Daoy (cell line): Measurements from ENCODE around the gene HELT. TPM values are rescaled to one million over a fixed set of nuclear protein-coding genes. Genes with fewer than 3 reads are reported as not detected.
"Not testable (repeated sequence)": the region's sequence is repeated elsewhere in the genome, so short reads cannot be mapped to it uniquely, and the experiment has no call there.

ENCODE experiments used
- DNase-seq: peaks from one replicate; pipeline ENCODE4 v3.0.0-alpha.2; 2015; ENCODE audit warnings: low read depth
- total RNA-seq: library from RNA; depleted of rRNA; stranded (reverse); fragments of >200 nt; shearing (Covaris generic); gene quantifications from 2 replicates; pipeline ENCODE4 v1.2.3, GENCODE V29; 2014; rRNA removed

Gene HELT, protein sequence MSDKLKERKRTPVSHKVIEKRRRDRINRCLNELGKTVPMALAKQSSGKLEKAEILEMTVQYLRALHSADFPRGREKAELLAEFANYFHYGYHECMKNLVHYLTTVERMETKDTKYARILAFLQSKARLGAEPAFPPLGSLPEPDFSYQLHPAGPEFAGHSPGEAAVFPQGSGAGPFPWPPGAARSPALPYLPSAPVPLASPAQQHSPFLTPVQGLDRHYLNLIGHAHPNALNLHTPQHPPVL
- not detected in 2 replicates for total RNA-seq

DNA sequence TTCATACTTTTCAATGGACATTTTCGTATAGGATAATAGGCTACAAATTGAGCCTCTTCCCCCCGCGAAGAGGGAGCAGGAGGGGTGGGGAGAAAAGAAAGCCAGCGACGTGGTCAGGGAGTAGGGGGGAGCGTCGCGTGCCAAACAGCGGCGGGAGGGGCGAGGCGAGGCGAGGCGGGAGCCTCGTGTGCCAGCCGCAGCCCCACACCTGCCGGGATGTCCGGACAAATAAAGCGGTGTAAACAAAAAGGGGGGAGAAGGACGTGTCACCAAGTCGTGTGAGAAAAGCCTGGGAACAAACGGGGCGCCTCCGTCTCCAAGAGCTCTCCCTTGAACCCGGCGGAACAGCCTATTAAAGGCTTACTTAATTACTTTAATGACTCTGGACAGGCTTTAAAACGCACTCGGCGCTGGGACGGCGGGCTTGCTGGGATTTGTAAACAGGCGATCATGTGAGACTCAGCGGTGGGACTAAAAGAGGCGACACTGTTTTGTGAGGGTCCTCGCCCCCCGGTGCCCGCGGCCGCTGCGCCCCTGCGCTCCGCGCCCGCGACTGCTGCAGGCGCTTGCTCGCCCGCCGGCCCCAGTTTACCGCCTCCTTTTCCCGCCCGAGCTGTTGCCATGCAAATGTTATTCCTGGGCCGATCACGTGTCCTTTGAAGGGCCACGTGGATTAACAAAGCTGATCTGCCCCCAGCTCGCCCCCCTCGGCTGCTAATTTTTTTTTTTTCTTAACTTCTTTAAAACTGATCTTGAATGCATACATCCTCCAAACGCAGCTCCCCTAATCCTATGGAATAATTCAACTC lies at the start of gene HELT:
TSS of gene HELT (plus strand) at position 527 of the 809 bp plus-strand sequence. CDS start 439 bp downstream, outside the sequence.
- DNase-seq, result no peak

DNA sequence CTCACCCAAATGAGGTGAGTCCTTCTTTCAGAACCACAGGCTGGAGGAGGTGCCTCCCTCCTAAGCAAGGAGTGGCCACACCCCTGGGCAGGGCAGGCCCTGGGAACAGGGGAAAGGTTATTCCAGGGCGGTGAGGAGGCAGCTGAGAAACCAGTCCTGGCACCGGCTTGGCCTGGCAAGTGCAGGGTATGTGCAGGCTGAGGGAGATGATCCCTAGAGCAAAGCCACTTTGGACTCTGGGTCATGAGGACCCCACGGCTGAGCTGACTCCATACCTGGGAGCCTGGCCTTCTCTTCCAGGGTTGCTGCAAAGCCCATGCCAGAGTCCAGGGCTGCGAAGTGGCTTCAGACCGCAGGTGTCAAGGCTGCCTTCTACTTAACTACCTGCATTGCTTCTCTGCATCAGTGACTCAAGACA lies 49.5 kb upstream of the HELT start:
- DNase-seq, result no peak

GRCh38 chr4:184969610-184970009 lies 48.7 kb upstream of the HELT start:
- no peak for DNase-seq

GRCh38 chr4:184972991-184973390 lies 45.3 kb upstream of the HELT start:
- no peak for DNase-seq

DNA sequence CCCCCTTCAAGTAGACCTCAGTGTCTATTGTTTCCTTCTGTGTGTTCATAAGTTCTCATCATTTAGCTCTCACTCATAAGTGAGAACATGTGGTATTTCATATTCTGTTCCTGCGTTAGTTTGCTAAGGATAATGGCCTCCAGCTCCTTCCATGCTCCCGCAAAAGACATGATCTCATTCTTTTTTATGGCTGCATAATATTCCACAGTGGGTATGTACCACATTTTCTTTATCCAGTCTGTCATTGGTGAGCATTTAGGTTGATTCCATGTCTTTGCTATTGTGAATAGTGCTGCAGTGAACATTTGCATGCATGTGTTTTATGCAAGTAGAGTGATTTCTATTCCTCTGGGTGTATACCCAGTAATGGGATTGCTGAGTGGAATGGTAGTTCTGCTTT lies 41.9 kb upstream of the HELT start:
- not testable (repeated sequence) for DNase-seq

DNA sequence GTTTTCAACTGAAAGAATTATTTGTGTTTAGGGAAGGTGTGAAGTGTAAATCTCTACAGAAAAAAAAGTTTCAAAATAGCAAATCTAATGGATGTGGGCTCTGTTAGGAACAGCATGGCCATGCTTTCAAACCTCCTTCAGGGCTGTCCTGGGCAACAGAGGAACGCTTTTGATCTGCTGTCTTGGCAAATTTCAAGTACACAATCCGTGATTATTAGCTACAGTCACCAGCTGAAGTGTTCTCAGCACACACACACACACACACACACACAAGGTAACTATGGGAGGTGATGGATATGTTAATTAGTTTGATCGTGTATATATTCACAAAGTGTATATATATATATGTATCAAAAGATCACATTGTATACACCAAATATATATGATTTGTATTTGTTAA lies 40.5 kb upstream of the HELT start:
- DNase-seq, result no peak

- no peak for DNase-seq
Observed at GRCh38 chr4:184978211-184978610, 40.1 kb upstream of the HELT start.

- no peak for DNase-seq
Observed at GRCh38 chr4:184979461-184980124, 38.7 kb upstream of the HELT start.

GRCh38 chr4:184980261-184980660 lies 38.0 kb upstream of the HELT start:
- DNase-seq, result no peak

GRCh38 chr4:184983672-184984356 lies 34.5 kb upstream of the HELT start:
- peak; percentile 49 for DNase-seq

GRCh38 chr4:184987493-184988031 lies 30.7 kb upstream of the HELT start:
- DNase-seq, result no peak

- DNase-seq, result no peak
Observed at GRCh38 chr4:184988611-184989010, 29.7 kb upstream of the HELT start.

DNA sequence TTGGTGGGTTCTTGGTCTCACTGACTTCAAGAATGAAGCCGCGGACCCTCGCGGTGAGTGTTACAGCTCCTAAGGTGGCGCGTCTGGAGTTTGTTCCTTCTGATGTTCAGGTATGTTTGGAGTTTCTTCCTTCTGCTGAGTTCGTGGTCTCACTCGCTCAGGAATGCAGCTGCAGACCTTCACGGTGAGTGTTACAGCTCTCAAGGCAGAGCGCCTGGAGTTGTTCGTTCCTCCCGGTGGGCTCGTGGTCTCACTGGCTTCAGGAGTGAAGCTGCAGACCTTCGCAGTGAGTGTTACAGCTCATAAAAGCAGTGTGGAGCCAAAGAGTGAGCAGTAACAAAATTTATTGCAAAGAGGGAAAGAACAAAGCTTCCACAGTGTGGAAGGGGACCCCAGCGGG lies 29.0 kb upstream of the HELT start:
- DNase-seq, result not testable (repeated sequence)

DNA sequence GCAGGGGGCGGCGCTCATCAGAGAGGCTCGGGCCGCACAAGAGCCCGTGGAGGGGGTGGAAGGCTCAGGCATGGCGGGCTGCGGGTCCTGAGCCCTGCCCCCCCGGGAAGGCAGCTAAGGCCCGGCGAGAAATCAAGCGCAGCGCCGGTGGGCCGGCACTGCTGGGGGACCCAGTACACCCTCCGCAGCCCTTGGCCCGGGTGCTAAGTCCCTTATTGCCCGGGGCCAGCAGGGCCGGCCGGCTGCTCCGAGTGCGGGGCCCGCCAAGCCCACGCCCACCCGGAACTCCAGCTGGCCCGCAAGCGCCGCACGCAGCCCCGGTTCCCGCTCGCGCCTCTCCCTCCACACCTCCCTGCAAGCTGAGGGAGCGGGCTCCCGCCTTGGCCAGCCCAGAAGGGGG lies 28.2 kb upstream of the HELT start:
- DNase-seq, result not testable (repeated sequence)

DNA sequence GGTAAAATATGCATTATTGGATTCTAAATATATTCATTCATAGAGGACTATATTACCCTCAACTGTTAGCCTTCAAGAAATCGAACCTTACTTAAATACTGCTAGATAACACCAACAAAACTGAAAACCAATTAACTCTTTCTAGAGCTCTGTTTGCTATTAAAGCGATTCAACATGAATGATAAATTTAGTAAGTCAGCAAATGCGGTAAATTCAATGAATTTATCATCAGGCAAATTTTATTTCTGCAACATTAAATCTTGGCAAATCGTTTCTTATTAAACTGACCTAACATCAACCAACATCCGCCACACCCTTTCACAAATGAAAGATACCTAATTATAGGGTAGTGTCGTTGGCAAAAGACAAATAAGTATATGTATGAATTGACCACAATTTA lies 26.4 kb upstream of the HELT start:
- no peak for DNase-seq

- DNase-seq, result no peak
Observed at GRCh38 chr4:184992422-184992821, 25.9 kb upstream of the HELT start.

GRCh38 chr4:184993247-184993646 lies 25.0 kb upstream of the HELT start:
- no peak for DNase-seq

DNA sequence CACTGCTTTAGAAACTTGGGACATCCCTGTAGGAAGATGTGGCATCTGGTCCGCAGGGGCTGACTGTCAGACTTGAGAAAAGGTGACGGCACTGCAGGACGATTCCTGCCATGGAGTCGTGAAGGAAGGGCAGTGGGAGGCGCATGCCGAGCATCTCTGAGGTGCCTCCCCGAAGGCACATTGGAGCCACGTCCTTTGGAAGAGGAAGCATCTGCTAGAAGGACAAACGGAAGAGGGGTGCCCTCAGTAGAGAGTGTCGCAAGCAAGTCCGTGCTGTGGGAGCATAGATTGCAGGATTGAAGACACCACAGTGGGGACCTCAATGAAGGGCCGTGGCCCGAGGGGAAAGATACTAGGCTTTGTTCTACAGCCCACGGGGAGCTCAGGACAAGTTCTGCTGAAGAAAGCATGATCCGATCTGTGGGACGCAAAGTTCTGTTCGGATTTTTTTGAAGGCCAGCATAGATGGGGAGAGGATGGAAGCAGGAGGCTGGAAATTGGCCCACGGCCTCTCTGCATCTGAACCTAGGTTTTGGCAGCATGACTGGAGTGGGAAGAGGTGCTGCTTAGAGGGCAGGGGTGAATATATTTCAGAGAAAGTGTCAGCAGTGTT lies 24.2 kb upstream of the HELT start:
- no peak for DNase-seq

DNA sequence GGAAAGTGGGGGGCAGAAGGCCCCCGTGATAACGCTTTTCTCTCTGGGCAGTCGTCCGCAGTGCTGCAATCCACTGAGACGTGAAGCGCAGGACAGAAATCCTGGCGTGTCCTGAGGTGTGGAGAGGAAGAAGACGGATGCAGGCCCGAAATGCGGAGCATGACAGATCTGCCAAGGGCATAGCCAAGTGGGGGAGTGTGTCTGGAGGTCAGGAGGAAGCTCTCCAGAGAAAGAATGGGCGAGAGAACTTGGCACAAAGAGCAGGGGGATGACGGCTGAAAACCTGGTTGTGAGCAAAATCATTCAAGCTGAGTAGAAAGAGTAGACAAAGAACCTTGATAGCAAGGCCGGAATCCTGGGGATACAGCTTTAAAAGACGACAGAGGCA lies 23.7 kb upstream of the HELT start:
- no peak for DNase-seq

DNA sequence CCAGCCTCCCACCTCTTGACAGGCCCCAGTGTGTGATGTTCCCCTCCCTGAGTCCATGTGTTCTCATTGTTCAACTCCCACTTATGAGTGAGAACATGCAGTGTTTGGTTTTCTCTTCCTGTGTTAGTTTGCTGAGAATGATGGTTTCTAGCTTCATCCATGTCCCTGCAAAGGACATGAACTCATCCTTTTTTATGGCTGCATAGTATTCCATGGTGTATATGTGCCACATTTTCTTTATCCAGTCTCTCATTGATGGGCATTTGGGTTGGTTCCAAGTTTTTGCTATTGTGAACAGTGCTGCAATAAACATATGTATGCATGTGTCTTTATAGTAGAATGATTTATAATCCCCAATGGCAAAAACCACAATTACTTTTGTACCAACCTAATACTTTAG lies 20.6 kb upstream of the HELT start:
- DNase-seq, result not testable (repeated sequence)

- no peak for DNase-seq
Observed at GRCh38 chr4:185002784-185003183, 15.5 kb upstream of the HELT start.
